Measurements from ENCODE around the gene CCDC152. TPM values are rescaled to one million over a fixed set of nuclear protein-coding genes. Genes with fewer than 3 reads are reported as not detected.

CCDC152 gene
- total RNA-seq, 2 experiments from 2014 or later = 7.9 to 8.1 TPM

DNA sequence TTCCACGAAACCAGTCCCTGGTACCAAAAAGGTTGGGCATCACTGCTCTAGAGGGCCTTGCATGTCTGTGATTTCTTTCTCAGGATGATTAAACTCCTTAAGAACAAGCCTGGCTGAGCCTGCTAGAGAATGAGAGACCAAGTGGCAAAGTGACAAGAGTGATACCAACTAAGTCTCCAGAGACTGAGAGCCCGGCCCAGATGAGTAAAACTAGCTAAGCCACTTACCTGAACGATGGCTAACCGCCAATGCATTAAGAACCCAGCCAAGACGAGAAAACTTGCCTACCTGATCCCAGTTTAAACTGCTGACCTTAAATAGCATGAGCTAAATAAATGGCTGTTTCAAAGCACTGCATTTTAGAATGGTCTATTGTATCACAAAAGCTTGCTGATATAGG, 5.6 kb upstream of the CCDC152 start:
- intact Hi-C loops (cut with micrococcal nuclease) = no loop called here
- no peak overlapping the region for H3K4me3 Mint-ChIP-seq
- no peak overlapping the region for H3K27ac Mint-ChIP-seq
- H3K4me1 Mint-ChIP-seq (ENCODE audit: low read depth) = no peaks in the 10 kb centered on the region
- H3K36me3 Mint-ChIP-seq (ENCODE audit: low read depth) = no peaks in the 10 kb centered on the region
- H3K27me3 Mint-ChIP-seq (ENCODE audit: low read depth) = no peaks in the 10 kb centered on the region
- H3K9me3 Mint-ChIP-seq = no peaks in the 10 kb centered on the region
- CTCF ChIA-PET = interaction anchor here (1.3 to 1.8 kb wide), 2 partner anchors 16 to 139 kb away, joined by 4 to 5 read pairs; no protein-coding TSS in a partner anchor
- DNase-seq = no peak

DNA sequence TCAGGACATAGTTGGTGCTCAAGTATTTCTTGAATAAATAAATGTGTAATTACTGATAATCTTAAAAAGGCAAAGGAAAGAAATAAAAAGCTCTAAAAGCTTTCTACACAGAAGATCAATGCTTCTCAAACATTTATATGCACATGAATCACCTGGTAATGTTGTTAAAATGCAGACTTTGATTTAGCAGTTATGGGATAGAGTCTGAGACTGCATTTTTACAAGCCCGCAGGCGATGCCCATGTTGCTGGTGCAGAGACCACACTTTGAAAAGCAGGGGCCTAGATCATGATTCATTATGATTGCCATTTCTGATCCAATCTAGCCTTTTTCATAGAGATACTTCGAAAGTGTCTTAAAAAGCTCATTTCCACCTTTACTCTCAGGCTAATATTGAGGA, 3.5 kb upstream of the CCDC152 start:
- no peak for DNase-seq
- intact Hi-C loops (cut with micrococcal nuclease) = no loop called here
- CTCF ChIA-PET = interaction anchor here (1.1 kb wide), 1 partner anchor 41 kb away, joined by 3 read pairs; no protein-coding TSS in a partner anchor
- Mint-ChIP-seq H3K4me1 (ENCODE audit: low read depth) (peaks cover 7% of the 10 kb centered on the region), H3K27ac (no peak overlapping the region), H3K36me3 (ENCODE audit: low read depth) (no peaks in the 10 kb centered on the region), H3K4me3 (no peak overlapping the region), H3K9me3 (no peaks in the 10 kb centered on the region), H3K27me3 (ENCODE audit: low read depth) (peaks cover 4% of the 10 kb centered on the region)

DNA sequence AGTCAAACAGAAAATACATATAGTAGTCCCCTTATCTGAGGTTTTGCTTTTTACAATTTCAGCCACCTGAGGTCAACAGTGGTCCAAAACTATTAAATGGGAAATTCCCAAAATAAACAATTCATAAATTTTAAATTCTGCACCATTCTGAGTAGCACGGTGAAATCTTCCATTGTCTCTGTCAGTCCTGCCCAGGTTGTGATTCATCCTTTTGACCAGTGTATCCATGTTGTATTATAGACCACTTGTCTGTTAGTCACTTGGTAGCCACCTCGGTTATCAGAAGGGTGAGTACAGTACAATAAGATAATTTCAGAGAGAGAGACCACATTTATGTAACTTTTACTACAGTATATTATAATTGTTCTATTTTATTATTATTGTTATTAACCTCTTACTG, 2.8 kb downstream of the CCDC152 start:
- CTCF ChIA-PET = no interaction called here
- H3K4me1 Mint-ChIP-seq (ENCODE audit: low read depth) = peaks cover 9% of the 10 kb centered on the region
- intact Hi-C loops (cut with micrococcal nuclease) = loop anchor here (5.0 kb wide), 2 partner anchors 193 to 283 kb away; partner anchors contain the start of gene ANXA2R

DNA sequence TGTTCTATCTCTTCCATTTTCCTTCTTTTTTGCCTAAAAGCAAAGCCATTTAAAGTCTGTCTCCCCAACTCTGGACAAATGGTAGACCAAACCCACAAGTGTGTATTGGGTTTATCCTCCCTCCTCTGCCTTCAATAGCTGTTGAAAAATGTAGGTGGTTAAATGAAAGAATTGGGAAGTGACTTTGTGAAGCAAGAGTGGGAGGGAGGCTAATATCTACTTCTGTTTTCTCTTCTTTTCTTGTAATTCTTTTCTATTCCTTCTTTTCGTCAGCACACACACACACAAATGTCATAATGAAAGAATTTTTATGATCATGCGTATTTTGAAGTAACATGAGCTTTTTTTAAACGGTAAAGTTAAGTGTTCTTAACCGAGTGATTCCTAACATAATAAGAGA, 3.8 kb downstream of the CCDC152 start:
- Mint-ChIP-seq H3K4me1 (ENCODE audit: low read depth) (peaks cover 9% of the 10 kb centered on the region), H3K27ac (no peak overlapping the region), H3K27me3 (ENCODE audit: low read depth) (peaks cover 7% of the 10 kb centered on the region), H3K9me3 (no peaks in the 10 kb centered on the region), H3K4me3 (no peak overlapping the region), H3K36me3 (ENCODE audit: low read depth) (no peaks in the 10 kb centered on the region)
- no peak for DNase-seq
- CTCF ChIA-PET = no interaction called here
- intact Hi-C loops (cut with micrococcal nuclease) = no loop called here

More for the DNA sequence above, 2.8 kb downstream of the CCDC152 start:
- Mint-ChIP-seq H3K4me3 (no peak overlapping the region), H3K27me3 (ENCODE audit: low read depth) (peaks cover 7% of the 10 kb centered on the region), H3K36me3 (ENCODE audit: low read depth) (no peaks in the 10 kb centered on the region), H3K9me3 (no peaks in the 10 kb centered on the region), H3K27ac (no peak overlapping the region)
- no peak for DNase-seq

DNA sequence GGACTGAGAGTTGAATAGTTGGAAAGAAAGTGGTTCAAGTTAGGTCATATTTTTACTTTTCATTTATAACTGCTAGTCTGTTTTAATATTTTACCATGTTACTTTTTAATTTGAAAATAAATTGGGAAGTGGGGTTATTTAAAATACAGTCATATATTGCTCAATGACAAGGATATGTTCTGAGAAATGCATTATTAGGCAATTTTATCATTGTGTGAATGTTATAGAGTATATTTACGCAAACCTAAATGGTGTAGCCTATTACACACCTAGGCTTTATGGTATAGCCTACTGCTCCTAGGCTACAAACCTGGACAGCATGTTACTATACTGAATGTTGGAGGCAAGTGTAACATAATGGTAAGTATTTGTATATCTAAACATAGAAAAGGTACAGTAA, 5.2 kb downstream of the CCDC152 start:
- intact Hi-C loops (cut with micrococcal nuclease) = no loop called here
- CTCF ChIA-PET = no interaction called here
- H3K4me1 Mint-ChIP-seq (ENCODE audit: low read depth) = peaks cover 9% of the 10 kb centered on the region
- peaks cover 7% of the 10 kb centered on the region for H3K27me3 Mint-ChIP-seq (ENCODE audit: low read depth)
- H3K9me3 Mint-ChIP-seq = no peaks in the 10 kb centered on the region
- no peaks in the 10 kb centered on the region for H3K36me3 Mint-ChIP-seq (ENCODE audit: low read depth)
- no peak overlapping the region for H3K27ac Mint-ChIP-seq
- no peak for DNase-seq
- H3K4me3 Mint-ChIP-seq = no peak overlapping the region

DNA sequence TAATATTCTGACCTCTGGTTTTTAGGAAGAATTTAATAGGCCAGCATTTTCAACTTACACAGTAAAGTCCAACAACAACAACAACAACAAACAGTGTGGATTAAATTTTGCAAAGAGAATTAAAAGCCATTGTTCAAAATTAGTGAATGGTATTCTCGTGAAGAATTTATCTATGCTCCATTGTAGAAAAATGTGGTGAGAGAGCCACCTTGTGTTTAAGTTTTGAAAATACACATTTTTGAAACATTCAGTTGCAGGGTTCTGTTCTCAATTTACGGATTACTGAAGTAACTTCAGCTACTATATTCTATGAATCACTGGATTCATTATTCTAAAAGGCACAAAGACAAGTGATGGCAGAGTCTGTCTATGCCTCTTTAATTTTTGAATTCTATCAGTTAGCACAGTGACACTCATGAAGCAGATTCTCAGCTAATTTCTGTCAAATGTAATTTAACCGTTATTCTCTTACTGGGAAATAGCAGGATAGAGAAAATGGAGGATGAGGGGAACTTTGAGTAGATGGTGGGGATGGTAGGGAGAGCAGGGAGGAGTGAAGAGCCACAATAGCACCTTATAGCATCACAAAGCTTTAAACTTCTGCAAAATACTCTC, 11.0 kb downstream of the CCDC152 start:
- intact Hi-C loops (cut with micrococcal nuclease) = loop anchor here (1.0 to 5.0 kb wide), 6 partner anchors 122 to 910 kb away; partner anchors contain the start of gene GHR
- Mint-ChIP-seq H3K27ac (no peak overlapping the region), H3K9me3 (no peaks in the 10 kb centered on the region), H3K4me3 (no peak overlapping the region), H3K27me3 (ENCODE audit: low read depth) (peaks cover 7% of the 10 kb centered on the region), H3K36me3 (ENCODE audit: low read depth) (no peaks in the 10 kb centered on the region), H3K4me1 (ENCODE audit: low read depth) (no peaks in the 10 kb centered on the region)
- CTCF ChIA-PET = interaction anchor here (0.6 to 1.6 kb wide), 10 partner anchors 10 to 1420 kb away, joined by 3 to 8 read pairs (median 3); partner anchors contain the start of genes CCDC152 and GHR
- DNase-seq = no peak

DNA sequence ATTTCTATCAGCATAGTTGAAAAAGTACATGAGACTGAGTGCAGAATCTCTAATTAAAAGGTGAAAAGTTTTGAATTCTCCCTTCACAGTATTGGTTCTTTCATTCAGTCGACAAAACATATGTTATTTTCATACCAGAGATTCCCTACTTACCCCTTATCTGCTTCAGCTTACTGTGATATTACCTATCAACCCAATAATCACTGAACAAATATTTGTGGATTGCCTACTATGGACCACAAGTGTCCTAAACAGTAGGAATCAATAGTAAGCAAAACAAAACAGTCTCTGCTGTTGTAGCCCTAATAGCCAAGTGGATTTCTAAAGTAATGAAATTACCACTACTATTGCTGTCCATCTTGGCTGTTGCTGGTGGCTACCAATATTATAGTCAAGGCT, 11.5 kb downstream of the CCDC152 start:
- intact Hi-C loops (cut with micrococcal nuclease) = loop anchor here (5.0 kb wide), 3 partner anchors 251 to 911 kb away; no protein-coding TSS in a partner anchor
- DNase-seq = no peak
- CTCF ChIA-PET = interaction anchor here (0.7 to 1.6 kb wide), 7 partner anchors 11 to 1420 kb away, joined by 3 to 8 read pairs (median 3); partner anchors contain the start of genes CCDC152 and GHR
- H3K27ac Mint-ChIP-seq = no peak overlapping the region
- no peaks in the 10 kb centered on the region for H3K36me3 Mint-ChIP-seq (ENCODE audit: low read depth)
- H3K4me1 Mint-ChIP-seq (ENCODE audit: low read depth) = no peaks in the 10 kb centered on the region
- no peak overlapping the region for H3K4me3 Mint-ChIP-seq
- peaks cover 7% of the 10 kb centered on the region for H3K27me3 Mint-ChIP-seq (ENCODE audit: low read depth)
- no peaks in the 10 kb centered on the region for H3K9me3 Mint-ChIP-seq

DNA sequence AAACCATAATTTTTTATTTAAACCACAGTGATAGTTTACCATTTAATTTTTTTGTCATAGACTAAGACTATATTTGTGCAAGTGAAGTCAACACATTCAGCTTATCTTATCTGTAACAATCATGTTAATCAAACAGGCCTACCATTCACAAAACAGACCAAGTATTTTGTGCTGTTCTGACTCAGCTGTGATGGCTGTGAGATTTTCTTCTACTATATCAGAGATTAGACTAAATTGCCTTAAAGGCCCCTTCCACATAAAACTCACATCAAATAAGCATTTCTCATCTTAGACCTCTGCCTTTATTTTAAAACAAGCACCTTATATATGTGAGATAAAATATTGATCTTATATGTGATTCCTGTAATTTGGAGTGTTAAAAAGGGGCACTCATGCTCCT, 13.4 kb downstream of the CCDC152 start:
- CTCF ChIA-PET = interaction anchor here (0.6 kb wide), 1 partner anchor 1072 kb away, joined by 3 read pairs; no protein-coding TSS in a partner anchor
- H3K27me3 Mint-ChIP-seq (ENCODE audit: low read depth) = peaks cover 7% of the 10 kb centered on the region
- H3K9me3 Mint-ChIP-seq = no peaks in the 10 kb centered on the region
- intact Hi-C loops (cut with micrococcal nuclease) = no loop called here
- no peak overlapping the region for H3K27ac Mint-ChIP-seq
- no peak for DNase-seq
- no peak overlapping the region for H3K4me3 Mint-ChIP-seq
- no peaks in the 10 kb centered on the region for H3K4me1 Mint-ChIP-seq (ENCODE audit: low read depth)
- no peaks in the 10 kb centered on the region for H3K36me3 Mint-ChIP-seq (ENCODE audit: low read depth)

DNA sequence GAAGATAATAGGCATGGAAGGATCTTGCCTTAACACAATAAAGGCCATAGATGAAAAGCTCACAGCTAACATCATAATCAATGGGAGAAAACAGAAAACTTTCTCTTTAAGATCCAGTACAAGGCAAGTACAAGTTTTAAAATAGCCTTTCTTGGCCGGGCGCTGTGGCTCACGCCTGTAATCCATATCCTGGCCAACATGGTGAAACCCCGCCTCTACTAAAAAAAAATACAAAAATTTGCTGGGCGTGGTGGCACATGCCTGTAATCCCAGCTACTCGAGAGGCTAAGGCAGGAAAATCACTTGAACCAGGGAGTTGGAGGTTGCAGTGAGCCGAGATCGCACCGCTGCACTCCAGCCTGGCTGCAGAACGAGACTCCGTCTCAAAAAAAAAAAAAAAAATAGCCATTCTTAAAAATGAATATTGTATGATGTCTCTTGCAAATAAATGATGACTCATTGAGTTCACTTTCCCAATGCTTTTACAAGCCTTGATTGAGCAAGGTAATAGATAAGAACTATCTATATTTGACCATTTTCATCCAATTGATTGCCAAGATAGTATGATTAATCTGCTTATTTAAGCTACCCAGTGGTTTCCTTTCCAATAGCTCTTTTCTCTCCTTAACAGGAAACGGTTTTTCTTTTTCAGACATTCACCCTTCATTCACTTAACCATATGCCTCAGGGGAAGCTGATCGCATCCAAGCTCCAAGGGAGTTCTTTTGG, 15.8 kb downstream of the CCDC152 start:
- no peak for DNase-seq
- intact Hi-C loops (cut with micrococcal nuclease) = no loop called here

DNA sequence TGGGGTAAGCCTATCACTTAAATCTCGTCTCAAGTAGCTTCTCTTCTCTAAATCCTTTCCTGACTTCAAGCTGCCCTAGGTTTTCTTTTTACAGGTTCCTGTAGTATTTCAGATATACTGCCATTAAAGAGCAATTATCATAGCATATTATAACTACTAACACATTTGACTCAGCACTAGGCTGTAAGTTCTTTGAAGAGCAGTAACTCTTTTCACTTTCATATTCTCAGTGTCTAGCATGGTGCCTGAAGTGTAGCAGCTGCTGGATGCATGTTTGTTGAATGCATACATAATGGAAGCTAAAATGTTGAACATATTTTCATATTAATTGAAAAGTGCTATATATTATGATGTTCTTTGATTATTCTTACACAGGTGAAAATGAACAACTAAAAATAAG, 22.5 kb downstream of the CCDC152 start:
- Mint-ChIP-seq H3K4me3 (no peak overlapping the region), H3K27me3 (ENCODE audit: low read depth) (no peaks in the 10 kb centered on the region), H3K9me3 (no peaks in the 10 kb centered on the region), H3K4me1 (ENCODE audit: low read depth) (no peaks in the 10 kb centered on the region), H3K36me3 (ENCODE audit: low read depth) (peaks cover 4% of the 10 kb centered on the region), H3K27ac (no peak overlapping the region)
- CTCF ChIA-PET = no interaction called here
- intact Hi-C loops (cut with micrococcal nuclease) = no loop called here
- DNase-seq = no peak

More for the DNA sequence above, 15.8 kb downstream of the CCDC152 start:
- Mint-ChIP-seq H3K27me3 (ENCODE audit: low read depth) (peaks cover 7% of the 10 kb centered on the region), H3K36me3 (ENCODE audit: low read depth) (no peaks in the 10 kb centered on the region), H3K4me3 (no peak overlapping the region), H3K27ac (no peak overlapping the region), H3K9me3 (no peaks in the 10 kb centered on the region), H3K4me1 (ENCODE audit: low read depth) (no peaks in the 10 kb centered on the region)
- CTCF ChIA-PET = interaction anchor here (0.6 kb wide), 1 partner anchor 41 kb away, joined by 3 read pairs; no protein-coding TSS in a partner anchor

DNA sequence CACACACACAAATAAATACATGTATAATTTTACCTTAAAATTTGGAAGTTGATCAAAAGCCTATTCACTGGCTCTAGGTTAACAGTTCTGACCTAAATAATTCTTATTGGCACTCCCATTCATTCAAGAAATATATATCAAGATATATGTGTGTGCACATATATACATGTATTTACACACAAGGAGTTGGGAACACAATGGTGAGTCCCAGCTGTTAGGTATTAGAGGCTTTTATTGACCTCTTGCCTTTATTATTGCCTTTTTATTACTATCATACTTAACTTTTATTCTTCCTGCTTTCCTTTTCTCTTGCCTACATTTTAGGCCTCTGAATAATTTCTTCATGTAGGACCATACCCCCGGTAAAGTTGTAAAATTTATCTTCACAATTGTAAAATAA, 25.0 kb downstream of the CCDC152 start:
- no peak overlapping the region for H3K27ac Mint-ChIP-seq
- DNase-seq = no peak
- H3K4me3 Mint-ChIP-seq = no peak overlapping the region
- peaks cover 16% of the 10 kb centered on the region for H3K36me3 Mint-ChIP-seq (ENCODE audit: low read depth)
- no peaks in the 10 kb centered on the region for H3K27me3 Mint-ChIP-seq (ENCODE audit: low read depth)
- CTCF ChIA-PET = no interaction called here
- intact Hi-C loops (cut with micrococcal nuclease) = no loop called here
- H3K4me1 Mint-ChIP-seq (ENCODE audit: low read depth) = no peaks in the 10 kb centered on the region
- peaks cover 16% of the 10 kb centered on the region for H3K9me3 Mint-ChIP-seq

DNA sequence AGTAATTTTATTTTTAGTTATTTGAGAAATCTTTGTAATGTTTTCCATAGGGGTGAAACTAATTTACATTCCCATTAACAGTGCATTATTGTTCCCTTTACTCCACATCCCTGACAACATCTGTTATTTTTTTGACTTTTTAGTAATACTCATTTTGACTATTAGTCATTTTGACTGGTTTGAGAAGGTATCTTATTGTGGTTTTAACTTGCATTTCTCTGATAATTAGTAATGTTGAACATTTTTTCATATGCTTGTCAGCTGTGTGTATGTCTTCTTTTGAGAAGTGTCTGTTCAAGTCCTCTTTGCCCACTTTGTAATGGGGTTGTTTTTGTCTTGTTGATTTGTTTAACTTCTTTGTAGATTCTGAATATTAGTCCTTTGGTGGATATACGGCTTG, 27.5 kb downstream of the CCDC152 start:
- CTCF ChIA-PET = no interaction called here
- no peak overlapping the region for H3K4me3 Mint-ChIP-seq
- no peak for DNase-seq

More for the DNA sequence above, 27.5 kb downstream of the CCDC152 start:
- Mint-ChIP-seq H3K27me3 (ENCODE audit: low read depth) (no peaks in the 10 kb centered on the region), H3K27ac (no peak overlapping the region), H3K4me1 (ENCODE audit: low read depth) (no peaks in the 10 kb centered on the region), H3K36me3 (ENCODE audit: low read depth) (peaks cover 24% of the 10 kb centered on the region), H3K9me3 (peaks cover 24% of the 10 kb centered on the region)
- intact Hi-C loops (cut with micrococcal nuclease) = no loop called here
